HCEC 1CT (cell line): ENCODE results near the gene TBCD.

Experiments
- DNase-seq: peaks from one replicate; pipeline ENCODE4 v3.0.0-alpha.2; 2017

Gene TBCD

GRCh38 chr17:82889496-82890338 is 137.9 kb downstream of the TBCD start:
- DNase-seq: no peak

GRCh38 chr17:82890339-82890730 is 138.5 kb downstream of the TBCD start:
- DNase-seq: no peak

DNA sequence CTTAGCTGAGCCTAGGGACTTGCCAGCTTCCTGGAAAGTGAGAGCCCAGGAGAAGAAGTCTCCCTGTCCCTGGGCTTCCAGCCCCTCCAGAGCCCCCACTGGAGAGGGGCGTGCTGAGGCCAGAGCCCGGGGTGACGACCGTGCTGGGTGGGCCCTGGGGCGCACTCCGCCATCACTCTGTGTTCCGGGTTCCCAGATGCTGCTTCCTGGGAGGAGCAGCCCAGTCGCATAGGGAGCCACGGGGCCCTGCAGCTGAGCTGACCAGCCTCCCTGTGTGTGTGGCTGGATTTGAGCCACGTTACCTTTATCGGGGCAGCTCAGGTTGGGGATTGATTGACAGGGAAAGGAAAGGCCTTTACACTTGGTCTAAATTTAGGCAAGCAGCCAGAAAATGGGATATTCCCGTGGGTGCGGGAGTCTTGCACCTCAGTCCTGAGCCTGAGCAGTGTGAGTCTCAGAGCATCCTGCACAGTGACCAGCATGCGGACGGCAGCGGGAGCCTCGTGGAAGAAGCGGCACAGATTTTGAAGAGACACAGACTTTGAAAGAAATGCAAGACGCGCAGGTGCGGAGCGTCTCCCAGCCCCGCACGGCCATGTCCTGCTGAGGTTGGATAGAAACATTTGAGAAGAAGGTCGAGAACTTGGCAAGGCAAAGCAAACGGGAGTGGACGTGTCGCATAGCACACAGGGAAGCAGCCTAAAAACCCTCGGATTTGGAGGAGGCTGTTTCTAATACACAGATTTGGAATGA is 139.2 kb downstream of the TBCD start:
- DNase-seq: no peak

DNA sequence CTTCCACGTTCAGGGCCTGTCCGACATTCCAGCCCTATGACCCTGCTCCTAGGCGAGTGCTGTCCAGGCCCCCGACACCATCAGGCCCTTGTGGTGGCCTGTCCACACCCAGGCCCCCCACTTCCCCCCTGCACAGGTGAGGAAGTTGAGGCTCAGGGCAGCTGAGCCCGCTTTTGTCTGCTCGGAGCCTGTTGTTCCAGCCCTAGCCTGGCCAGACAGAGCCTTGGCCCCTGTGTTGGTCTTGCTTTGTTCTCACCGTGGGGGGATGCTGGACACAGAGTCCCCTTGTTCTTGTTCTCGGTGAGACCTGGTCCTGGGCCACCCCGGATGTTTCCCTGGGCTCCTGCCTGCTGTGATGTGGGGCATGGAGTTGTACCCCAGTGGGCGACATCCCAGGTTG is 140.0 kb downstream of the TBCD start:
- DNase-seq: no peak

- no peak for DNase-seq
Observed at GRCh38 chr17:82892899-82893565, 141.2 kb downstream of the TBCD start.

DNA sequence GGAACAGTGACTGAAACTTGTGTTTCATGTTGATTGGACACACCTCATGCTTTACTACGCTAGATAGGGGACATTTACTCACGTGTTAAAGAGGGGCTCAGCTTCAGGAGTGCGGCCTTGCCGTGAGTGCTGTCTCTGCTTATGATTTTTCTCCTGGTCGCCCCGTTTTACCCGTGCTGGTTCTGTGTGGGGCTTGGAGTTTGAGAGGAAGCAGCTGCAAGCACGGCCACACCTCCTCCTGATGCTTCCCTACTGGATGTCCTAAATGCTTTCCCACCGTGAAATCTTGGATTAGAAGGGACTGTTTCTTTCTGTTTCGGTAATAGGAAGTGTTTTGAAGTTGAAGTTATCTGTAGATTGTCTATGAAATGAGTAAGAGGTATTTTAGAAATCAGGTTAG is 141.9 kb downstream of the TBCD start:
- DNase-seq: no peak

GRCh38 chr17:82894389-82894788 is 142.5 kb downstream of the TBCD start:
- DNase-seq: no peak

DNA sequence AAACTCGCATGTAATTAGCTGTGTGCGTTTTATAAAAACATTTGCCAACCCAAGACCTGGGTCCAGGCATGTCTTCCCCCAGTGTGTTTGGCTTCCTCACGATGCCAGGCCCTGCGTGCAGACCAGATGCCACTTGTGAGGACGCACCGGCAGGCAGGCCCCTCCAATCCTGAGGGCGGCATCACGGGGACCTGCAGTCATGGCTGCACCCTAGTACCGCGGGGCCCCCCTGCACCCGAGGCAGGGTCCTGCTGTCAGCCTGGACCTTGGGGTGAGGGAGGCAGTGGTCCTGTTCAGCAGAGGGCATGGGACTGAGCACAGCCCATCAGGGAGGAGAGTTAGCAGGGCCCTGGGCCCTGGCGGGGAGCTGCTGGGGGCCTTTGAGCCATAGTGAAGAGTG is 143.2 kb downstream of the TBCD start:
- no peak for DNase-seq

- DNase-seq: no peak
Observed at GRCh38 chr17:82896071-82897000, 144.5 kb downstream of the TBCD start.

- DNase-seq: no peak
Observed at GRCh38 chr17:82897514-82898249, 145.8 kb downstream of the TBCD start.

DNA sequence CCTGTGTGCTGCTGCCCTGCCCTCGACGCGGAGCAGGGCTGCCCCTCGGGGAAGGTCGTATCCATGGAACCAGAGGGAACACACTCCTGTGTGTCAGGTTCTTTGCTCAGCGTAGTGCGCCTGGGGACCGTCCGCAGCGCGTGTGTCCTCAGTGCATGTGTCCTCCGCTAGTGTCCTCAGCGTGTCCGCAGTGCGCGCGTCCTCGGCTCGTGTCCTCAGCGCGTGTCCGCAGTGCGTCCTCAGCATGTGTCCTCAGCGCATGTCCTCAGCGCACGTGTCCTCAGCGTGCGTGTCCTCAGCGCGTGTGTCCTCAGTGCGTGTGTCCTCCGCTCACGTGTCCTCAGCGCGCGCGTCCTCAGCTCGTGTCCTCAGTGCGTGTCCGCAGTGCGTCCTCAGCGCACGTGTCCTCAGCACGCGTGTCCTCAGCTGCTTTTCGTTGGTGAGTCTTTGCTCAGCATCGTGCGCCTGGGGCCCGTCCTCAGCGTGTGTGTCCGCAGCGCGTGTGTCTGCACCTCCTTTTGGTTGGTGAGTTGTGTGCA is 147.2 kb downstream of the TBCD start:
- DNase-seq: no peak

- DNase-seq: no peak
Observed at GRCh38 chr17:82899941-82900340, 148.1 kb downstream of the TBCD start.

GRCh38 chr17:82900741-82901140 is 148.9 kb downstream of the TBCD start:
- no peak for DNase-seq

DNA sequence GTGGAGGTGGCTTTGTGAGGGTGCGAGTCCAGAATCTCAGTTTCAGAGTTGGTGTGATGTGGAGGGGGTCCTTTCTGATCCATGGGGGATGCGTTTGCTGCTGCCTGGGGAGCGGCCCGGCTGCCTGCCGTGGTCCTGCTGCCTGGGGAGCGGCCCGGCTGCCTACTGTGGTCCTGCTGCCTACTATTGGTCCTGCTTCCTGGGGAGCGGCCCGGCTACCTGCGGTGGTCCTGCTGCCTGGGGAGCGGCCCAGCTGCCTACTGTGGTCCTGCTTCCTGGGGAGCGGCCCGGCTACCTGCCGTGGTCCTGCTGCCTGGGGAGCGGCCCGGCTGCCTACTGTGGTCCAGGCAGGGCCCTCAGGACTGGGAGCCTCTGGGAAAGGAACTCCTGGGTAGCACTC is 149.5 kb downstream of the TBCD start:
- no peak for DNase-seq

DNA sequence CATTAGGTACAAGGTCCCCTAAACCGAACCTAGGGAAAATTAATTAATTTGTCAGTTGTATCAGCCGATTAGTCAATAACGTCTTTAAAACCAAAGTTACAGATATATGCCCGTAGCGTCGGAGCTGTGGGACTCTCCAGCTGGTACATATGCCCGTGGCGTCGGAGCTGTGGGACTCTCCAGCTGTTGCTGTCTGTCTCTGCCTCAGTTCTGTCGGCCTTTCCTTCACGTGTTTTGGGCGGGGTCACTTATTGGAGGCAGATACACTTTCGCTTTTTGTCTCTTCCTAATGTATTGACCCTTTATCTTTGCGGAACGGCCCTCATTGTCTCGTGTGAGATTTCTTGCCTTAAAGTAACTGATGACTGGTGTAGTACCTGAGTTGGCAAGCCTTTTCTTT is 150.0 kb downstream of the TBCD start:
- DNase-seq: no peak

- no peak for DNase-seq
Observed at GRCh38 chr17:82902972-82903874, 151.4 kb downstream of the TBCD start.

GRCh38 chr17:82905130-82905529 is 153.3 kb downstream of the TBCD start:
- no peak for DNase-seq

DNA sequence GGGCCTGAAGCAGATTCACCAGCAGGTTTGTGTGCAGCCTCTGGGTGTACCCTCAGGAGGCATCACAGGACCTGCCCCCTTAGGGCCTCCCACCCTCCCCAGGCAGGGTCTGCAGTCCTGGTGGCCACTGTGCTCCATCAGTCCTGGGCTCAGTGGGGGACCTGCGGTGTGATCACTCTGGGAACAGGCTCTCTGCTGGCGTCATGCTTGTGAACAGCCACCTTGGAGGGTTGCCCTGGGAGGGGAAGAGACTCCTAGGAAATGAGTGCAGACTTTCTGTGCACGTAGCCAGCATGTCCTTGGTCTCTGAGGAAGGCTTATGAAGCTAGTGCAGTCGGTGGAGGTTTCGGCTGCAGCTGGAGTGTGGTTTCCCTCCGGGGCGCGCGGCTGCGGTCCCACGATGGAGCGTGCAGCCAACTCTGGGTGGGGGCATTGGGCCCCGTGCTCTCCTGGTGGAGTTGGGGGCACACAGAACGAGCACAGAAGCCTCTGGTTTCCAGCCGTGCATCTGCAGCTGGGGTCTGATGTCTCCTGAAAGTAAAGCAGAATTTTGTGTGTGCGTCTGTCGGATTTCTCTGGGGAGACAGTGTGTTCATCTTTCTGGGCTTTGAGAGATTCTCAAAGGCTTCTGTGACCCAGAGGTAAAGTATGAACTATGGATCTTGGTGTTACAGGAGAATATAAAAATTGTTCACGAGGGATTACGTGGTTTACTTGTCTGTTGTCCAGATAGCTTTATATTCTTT is 156.1 kb downstream of the TBCD start:
- no peak for DNase-seq

DNA sequence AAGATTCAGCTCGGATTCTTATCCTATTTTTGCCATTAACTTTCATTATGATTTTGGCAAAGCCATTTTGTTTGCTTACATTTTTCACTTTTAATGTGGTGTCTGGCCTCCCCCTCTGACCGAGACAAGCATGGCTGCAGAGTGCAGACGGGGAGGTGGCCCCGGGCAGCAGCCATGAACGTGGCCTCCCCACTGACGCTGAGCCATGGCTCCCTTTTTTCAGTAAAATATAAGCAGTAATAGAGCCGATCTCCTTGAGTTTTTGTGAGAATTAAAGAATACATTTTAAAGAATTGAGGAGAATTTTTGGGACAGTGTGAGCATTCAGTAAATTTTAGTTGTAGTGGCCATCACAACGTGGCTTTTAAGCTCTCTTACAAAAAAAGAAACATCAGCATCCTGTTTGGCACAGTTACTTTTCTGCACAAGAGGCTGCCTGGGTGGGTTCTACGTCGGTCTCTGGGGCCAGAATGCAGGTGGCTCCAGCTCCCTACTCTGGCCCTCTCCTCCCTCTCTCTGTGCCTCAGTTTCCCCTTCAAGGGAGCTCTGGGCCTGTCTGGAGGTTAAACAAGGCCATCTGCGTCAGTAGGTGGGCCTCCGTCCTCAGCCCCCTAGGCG is 156.8 kb downstream of the TBCD start:
- no peak for DNase-seq
